Lower leg skin (tissue), 4 donors: ENCODE data around the gene DOCK9. TPM values are rescaled to one million over a fixed set of nuclear protein-coding genes. Genes with fewer than 3 reads are reported as not detected.

Experiments
- DNase-seq, 2 donors: peaks; one replicate each; pipeline ENCODE4 v3.0.0-alpha.2; 2019; ENCODE audit warnings: low spot score in 2 of 2
- H3K4me3 ChIP-seq: fragments of 200-600 bp; sonication (generic); 2 replicates; pipeline ENCODE4 v1.5.1; 2017; ENCODE audit warnings: mild to moderate bottlenecking, low read depth; ENCODE audit not compliant: poor library complexity, severe bottlenecking
- POLR2A ChIP-seq, 2 donors: fragments of 450-650 bp; IDR thresholded peaks; one replicate each; pipeline ENCODE4 v1.6.1; 2016 to 2017; ENCODE audit warnings: antibody characterized with exemption in 2 of 2, mild to moderate bottlenecking in 1 of 2, moderate library complexity in 1 of 2
- WGBS, 2 donors: methylation state at CpG; one replicate each; pipeline ENCODE4 v1.1.5; 2018; 5-methylcytosine and 5-hydroxymethylcytosine counted together
- intact Hi-C: fragments of 100-400 bp; cut with DNase I; formaldehyde crosslinking; loops from one replicate; pipeline ENCODE4 v1.15.0; 2023; ENCODE audit warnings: low total_unique reads
- total RNA-seq, 4 donors: library from RNA; depleted of rRNA; stranded (reverse); fragments of >200 nt; gene quantifications; one replicate each; pipeline ENCODE4 v1.1.0, GENCODE V29; 2016
- TF ChIP-seq, protein P1 (sequence below), 3 donors: fragments of 450-650 bp; IDR thresholded peaks; one replicate each; pipeline ENCODE4 v1.5.1; 2016; ENCODE audit warnings: antibody characterized with exemption in 3 of 3, mild to moderate bottlenecking in 3 of 3, moderate library complexity in 2 of 3

DOCK9 gene
- total RNA-seq, 4 donors from 2014 or later = 189 to 292 (median 271) TPM

DNA sequence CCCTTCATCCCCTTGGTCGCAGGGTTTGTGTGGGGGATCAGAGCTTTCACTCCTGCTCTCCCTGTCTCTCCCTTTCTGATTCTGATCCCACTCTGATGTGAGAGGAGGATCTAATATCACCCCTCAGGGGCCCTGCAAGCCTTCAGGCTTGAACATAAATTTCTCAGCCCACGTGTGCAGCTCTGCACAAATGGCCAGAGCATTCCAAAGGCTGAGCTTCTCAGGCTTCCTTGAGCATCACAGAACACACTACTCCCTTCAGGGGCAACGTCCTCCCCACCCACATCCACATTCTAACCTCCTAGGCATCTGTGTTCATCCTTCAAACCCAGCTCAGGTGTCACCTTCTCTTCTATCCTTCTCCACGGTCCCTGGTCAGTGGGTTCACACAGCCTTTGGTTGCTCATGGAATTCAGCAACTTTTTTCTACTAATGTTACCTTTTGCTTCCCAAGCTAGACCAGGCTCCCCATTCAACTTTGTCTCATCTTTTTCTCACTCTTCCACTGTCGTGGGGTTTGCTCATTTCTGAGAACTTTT, 24.4 kb upstream of the DOCK9 start:
- intact Hi-C loops = no loop called here
- no peak overlapping the region for H3K4me3 ChIP-seq
- WGBS, 2 donors = 81 to 85% methylated on average over 5 of the region's 5 CpGs
- no peak for TF ChIP-seq POLR2A (IDR thresholded peaks at IDR 0.05)
- TF ChIP-seq, protein P1, sequence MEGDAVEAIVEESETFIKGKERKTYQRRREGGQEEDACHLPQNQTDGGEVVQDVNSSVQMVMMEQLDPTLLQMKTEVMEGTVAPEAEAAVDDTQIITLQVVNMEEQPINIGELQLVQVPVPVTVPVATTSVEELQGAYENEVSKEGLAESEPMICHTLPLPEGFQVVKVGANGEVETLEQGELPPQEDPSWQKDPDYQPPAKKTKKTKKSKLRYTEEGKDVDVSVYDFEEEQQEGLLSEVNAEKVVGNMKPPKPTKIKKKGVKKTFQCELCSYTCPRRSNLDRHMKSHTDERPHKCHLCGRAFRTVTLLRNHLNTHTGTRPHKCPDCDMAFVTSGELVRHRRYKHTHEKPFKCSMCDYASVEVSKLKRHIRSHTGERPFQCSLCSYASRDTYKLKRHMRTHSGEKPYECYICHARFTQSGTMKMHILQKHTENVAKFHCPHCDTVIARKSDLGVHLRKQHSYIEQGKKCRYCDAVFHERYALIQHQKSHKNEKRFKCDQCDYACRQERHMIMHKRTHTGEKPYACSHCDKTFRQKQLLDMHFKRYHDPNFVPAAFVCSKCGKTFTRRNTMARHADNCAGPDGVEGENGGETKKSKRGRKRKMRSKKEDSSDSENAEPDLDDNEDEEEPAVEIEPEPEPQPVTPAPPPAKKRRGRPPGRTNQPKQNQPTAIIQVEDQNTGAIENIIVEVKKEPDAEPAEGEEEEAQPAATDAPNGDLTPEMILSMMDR (IDR thresholded peaks at IDR 0.05) = no peak
- no peak for DNase-seq

DNA sequence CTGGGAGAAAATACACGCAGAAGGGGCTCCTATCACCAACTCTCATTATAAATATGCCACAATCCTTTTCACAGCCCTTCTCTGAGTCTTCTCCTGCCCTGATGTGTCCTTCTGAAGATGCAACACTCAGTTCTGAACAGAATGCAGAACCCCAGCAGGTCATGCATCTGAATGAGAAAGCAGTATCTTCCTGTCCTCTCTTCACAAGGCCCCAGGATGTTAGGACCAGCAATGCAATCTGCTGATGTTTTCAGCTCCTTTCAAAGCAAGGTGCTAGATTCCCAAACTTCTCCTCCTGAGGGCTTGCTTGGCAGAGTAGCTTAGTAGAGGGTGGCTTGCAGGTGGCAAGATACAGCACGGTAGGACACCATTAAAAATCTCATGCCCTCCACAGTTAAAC, 22.3 kb upstream of the DOCK9 start:
- TF ChIP-seq POLR2A (IDR thresholded peaks at IDR 0.05) = no peak
- TF ChIP-seq, protein P1 (IDR thresholded peaks at IDR 0.05) = no peak
- H3K4me3 ChIP-seq = no peak overlapping the region
- intact Hi-C loops = no loop called here
- no peak for DNase-seq
- WGBS, 2 donors = 80 to 93% methylated on average over 2 of the region's 2 CpGs

DNA sequence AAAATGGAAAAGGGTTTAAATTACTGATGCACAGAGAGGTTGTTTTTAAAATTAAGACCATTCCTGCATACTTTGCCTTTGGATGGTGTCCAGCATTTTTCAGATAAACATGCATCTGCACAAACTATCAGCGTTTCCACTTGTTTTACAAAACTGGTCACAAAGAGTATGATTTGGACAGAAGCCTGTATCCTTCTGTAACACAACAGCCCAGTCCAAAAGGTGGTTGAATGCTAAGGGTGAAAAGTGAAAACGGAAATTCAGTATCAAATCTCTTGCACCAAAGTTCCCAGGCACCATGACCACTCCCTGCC, 21.7 kb upstream of the DOCK9 start:
- TF ChIP-seq, protein P1 (IDR thresholded peaks at IDR 0.05) = no peak
- no peak for TF ChIP-seq POLR2A (IDR thresholded peaks at IDR 0.05)
- intact Hi-C loops = no loop called here
- 25 to 27% methylated on average over 2 of the region's 2 CpGs for WGBS, 2 donors
- no peak overlapping the region for H3K4me3 ChIP-seq
- DNase-seq = no peak

DNA sequence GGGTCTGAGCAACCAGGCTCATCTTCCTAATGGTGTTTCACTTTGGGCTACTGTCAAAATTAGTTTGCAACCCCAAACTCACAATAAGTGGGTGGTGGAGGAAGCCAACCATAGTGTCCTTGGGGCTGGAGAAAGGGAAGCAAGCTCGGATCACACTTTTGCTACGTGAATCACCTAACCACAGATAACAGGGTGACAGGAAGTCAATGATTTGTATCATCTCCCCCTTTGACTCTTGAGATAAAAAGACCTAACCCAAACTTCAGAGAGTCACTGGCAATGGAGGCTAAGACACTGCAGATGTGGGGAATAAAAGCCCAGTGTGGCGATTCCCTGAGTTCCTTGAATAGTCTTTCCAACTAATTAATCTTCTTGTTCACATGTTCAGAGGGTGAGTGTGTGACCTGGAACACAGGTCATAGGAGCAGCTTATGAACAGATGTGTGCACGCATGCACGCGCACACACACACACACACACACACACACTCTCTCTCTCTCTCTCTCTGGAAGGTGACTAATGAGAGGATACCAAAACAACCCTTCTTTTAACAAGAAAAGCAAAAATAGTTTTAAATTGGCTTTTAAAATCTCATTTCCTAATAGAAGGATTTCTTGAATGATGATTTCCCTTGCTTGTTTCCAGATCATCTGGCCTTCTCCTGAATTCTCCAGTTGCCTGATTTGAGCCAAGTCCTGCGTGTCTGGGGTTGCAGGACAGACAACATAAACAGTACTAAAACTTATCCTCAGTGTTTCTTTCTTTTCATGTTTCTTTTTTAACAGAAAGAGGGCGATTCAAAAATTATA, 21.2 kb upstream of the DOCK9 start:
- WGBS, 2 donors = 42 to 52% methylated on average over 8 of the region's 8 CpGs
- TF ChIP-seq, protein P1 (IDR thresholded peaks at IDR 0.05) = no peak
- TF ChIP-seq POLR2A (IDR thresholded peaks at IDR 0.05) = no peak
- no peak for DNase-seq
- intact Hi-C loops = no loop called here
- no peak overlapping the region for H3K4me3 ChIP-seq

DNA sequence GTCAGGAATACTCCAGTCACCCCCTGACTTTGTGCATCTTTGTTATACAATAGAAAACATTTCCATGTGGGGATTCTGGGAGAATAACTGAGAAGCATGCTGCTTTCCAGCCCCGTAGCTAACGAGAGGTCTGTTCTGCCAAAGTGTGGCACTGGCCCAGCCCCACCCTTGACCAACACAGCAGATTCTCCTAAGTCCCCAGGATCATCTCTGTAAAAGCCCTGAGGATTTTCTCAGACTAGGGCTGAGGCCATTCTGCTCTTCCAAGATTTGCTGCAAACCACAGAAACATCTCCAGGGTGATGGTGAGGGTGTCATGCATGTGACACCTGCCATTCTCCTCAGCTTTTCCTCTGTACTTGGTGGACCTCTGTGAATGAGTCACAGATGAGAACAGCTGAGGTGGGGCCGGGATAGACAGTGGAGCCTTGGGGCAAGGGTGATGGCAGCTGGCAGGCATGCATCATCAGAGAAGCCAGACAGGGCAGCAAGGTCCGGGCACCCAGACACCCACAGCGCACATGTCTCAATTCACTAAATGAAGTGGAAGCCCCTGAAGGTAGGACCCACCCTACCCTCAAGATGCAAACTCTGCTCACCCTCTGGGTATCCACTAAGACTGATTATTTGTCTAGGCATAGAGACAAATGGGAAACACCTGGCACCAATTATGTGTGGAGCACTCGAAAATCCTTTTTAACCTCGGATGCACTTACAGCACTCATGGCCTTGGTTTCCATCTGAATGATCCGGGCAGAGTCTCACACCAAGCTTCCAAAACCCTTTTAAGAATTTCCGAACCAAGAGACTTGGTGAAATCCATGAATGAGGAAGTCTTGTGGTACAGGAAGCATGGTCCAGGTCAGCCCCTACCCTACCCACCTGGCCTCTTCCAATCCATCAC, 20.1 kb upstream of the DOCK9 start:
- intact Hi-C loops = no loop called here
- no peak for DNase-seq
- H3K4me3 ChIP-seq = no peak overlapping the region
- TF ChIP-seq POLR2A (IDR thresholded peaks at IDR 0.05) = no peak
- TF ChIP-seq, protein P1 (IDR thresholded peaks at IDR 0.05) = no peak
- WGBS, 2 donors = 31 to 32% methylated on average over 9 of the region's 9 CpGs
